Measurements from ENCODE around the gene SCP2. TPM values are rescaled to one million over a fixed set of nuclear protein-coding genes. Genes with fewer than 3 reads are reported as not detected.
A peak's percentile ranks its signal among the peaks of the same experiment; 100 is the strongest.

Gene SCP2
- polyA plus RNA-seq, 2 of the 4 experiments (the other 2 are of a cell fraction), result 79.0 to 124 TPM

DNA sequence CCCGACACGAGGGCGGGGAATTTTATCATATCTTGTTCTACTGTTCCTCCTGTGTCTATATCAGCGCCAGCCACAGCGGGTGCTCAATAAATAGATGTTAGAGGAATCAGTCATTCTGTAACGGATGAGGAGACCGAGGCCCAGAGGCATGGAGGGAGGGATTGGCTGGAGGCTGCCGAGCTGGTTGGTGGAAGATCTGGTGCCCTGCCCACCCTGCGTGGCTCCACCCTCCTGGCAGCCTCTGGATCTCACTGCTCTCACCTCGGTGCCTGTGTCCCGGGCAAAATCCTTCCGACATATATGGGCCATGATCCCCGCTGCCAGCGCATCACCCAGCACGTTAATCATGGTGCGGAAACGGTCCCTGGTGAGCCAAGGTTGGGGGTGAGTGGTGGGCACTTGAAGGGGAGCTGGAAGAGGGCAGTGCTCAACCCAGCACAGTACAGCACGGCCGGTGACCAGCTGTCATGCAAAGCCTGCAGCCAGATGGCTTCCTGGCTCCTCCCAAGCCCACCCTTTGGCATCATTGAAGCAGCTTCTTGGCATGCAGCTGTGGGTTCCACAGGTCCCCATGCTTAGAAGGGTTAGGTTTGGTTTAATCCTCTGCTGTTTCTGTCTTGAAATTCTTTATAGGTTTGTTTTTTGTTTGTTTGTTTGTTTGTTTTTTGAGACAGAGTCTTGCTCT, 161.7 kb downstream of the SCP2 start:
- no peaks in the 10 kb centered on the region for H3K9me3 ChIP-seq
- DNase-seq (ENCODE audit: low read depth in 1 of 2, low spot score in 1 of 2), result no peak
- peak overlapping the region; percentile 60 to 71; a peak in 4 of 6 replicates for H3K27ac ChIP-seq
- ChIA-PET POLR2A (no interaction called here), CTCF (interaction anchor here (1.1 to 1.5 kb wide), 2 partner anchors 10 to 97 kb away, joined by 4 to 5 read pairs; no protein-coding TSS in a partner anchor)
- no peak for ATAC-seq
- WGBS (ENCODE audit: missing lambda C conversion rate), result 91% methylated on average over 15 of the region's 19 CpGs
- no peak overlapping the region for H3K4me3 ChIP-seq
- FAIRE-seq, result no peak
- H3K4me1 ChIP-seq, result peaks cover 24% of the 10 kb centered on the region
- H3K4me2 ChIP-seq, result peak overlapping the region; percentile 63
- TF ChIP-seq MAZ (IDR thresholded peaks at IDR 0.05; ENCODE audit: borderline replicate concordance, low read depth, low read length), result no peak
- TF ChIP-seq RNF2 (IDR thresholded peaks at IDR 0.05; ENCODE audit: borderline replicate concordance, low read depth), result no peak
- no peak for TF ChIP-seq BHLHE40 (IDR thresholded peaks at IDR 0.05; ENCODE audit: low read depth, low read length)
- no peak for TF ChIP-seq EHMT2 (IDR thresholded peaks at IDR 0.05; ENCODE audit: low read depth)
- TF ChIP-seq, protein P1, sequence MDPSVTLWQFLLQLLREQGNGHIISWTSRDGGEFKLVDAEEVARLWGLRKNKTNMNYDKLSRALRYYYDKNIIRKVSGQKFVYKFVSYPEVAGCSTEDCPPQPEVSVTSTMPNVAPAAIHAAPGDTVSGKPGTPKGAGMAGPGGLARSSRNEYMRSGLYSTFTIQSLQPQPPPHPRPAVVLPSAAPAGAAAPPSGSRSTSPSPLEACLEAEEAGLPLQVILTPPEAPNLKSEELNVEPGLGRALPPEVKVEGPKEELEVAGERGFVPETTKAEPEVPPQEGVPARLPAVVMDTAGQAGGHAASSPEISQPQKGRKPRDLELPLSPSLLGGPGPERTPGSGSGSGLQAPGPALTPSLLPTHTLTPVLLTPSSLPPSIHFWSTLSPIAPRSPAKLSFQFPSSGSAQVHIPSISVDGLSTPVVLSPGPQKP (IDR thresholded peaks at IDR 0.05; ENCODE audit: low read depth, low read length), result no peak
- no peak for TF ChIP-seq RFX5 (IDR thresholded peaks at IDR 0.05)
- no peak for TF ChIP-seq PHF8 (IDR thresholded peaks at IDR 0.05; ENCODE audit: borderline replicate concordance, low read depth)
- no peak for TF ChIP-seq POLR2A (IDR thresholded peaks at IDR 0.05; ENCODE audit: low read length)
- no peak for TF ChIP-seq MAX (IDR thresholded peaks at IDR 0.05)
- TF ChIP-seq, protein P2, sequence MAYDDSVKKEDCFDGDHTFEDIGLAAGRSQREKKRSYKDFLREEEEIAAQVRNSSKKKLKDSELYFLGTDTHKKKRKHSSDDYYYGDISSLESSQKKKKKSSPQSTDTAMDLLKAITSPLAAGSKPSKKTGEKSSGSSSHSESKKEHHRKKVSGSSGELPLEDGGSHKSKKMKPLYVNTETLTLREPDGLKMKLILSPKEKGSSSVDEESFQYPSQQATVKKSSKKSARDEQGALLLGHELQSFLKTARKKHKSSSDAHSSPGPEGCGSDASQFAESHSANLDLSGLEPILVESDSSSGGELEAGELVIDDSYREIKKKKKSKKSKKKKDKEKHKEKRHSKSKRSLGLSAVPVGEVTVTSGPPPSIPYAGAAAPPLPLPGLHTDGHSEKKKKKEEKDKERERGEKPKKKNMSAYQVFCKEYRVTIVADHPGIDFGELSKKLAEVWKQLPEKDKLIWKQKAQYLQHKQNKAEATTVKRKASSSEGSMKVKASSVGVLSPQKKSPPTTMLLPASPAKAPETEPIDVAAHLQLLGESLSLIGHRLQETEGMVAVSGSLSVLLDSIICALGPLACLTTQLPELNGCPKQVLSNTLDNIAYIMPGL (CRISPR knock-in tag; IDR thresholded peaks at IDR 0.05; ENCODE audit: borderline replicate concordance), result no peak
- TF ChIP-seq, protein P3, sequence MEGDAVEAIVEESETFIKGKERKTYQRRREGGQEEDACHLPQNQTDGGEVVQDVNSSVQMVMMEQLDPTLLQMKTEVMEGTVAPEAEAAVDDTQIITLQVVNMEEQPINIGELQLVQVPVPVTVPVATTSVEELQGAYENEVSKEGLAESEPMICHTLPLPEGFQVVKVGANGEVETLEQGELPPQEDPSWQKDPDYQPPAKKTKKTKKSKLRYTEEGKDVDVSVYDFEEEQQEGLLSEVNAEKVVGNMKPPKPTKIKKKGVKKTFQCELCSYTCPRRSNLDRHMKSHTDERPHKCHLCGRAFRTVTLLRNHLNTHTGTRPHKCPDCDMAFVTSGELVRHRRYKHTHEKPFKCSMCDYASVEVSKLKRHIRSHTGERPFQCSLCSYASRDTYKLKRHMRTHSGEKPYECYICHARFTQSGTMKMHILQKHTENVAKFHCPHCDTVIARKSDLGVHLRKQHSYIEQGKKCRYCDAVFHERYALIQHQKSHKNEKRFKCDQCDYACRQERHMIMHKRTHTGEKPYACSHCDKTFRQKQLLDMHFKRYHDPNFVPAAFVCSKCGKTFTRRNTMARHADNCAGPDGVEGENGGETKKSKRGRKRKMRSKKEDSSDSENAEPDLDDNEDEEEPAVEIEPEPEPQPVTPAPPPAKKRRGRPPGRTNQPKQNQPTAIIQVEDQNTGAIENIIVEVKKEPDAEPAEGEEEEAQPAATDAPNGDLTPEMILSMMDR (IDR thresholded peaks at IDR 0.05), result no peak
- TF ChIP-seq SMC3 (IDR thresholded peaks at IDR 0.05), result no peak

- ATAC-seq, result peak in 1 of 2 experiments; percentile 55; a peak in 3 of 6 replicates
- peak overlapping the region; percentile 63 for H3K4me2 ChIP-seq
- H3K9me3 ChIP-seq, result no peaks in the 10 kb centered on the region
- H3K4me1 ChIP-seq, result peaks cover 21% of the 10 kb centered on the region
- no peak overlapping the region for H3K4me3 ChIP-seq
- ChIA-PET POLR2A (no interaction called here), CTCF (interaction anchor here (1.5 kb wide), 1 partner anchor 96 kb away, joined by 4 read pairs; no protein-coding TSS in a partner anchor)
- DNase-seq (ENCODE audit: low read depth in 1 of 2, low spot score in 1 of 2), result peak in 1 of 2 experiments; percentile 33
- 48% methylated on average over 6 of the region's 11 CpGs for WGBS (ENCODE audit: missing lambda C conversion rate)
- TF ChIP-seq ZC3H11A (IDR thresholded peaks at IDR 0.05), result no peak
- TF ChIP-seq FOSL2 (IDR thresholded peaks at IDR 0.05), result no peak
- peak; percentile 31; the same call in 1 of the 2 replicates for TF ChIP-seq FOSL2 (CRISPR knock-in tag; IDR thresholded peaks at IDR 0.05)
- FAIRE-seq, result no peak
- peak overlapping the region; percentile 60 to 71 for H3K27ac ChIP-seq
Observed at GRCh38 chr1:53089478-53090226, 162.6 kb downstream of the SCP2 start.
